Lung (tissue), 12 donors: ENCODE data around the gene ADAP1. TPM values are rescaled to one million over a fixed set of nuclear protein-coding genes. Genes with fewer than 3 reads are reported as not detected.

Experiments
- ATAC-seq: fragments of 200-7000 bp; cut with Tn5 transposase; one replicate; pipeline ENCODE4 v1.9.1; 2020; ENCODE audit warnings: moderate number of reproducible peaks; ENCODE audit not compliant: insufficient read depth, low FRiP score
- DNase-seq, 3 donors: peaks; one replicate each; pipeline ENCODE4 v3.0.0-alpha.2; 2013 to 2017
- H3K27ac ChIP-seq, 2 donors: one replicate each; pipeline ENCODE4 v1.5.1; 2013; ENCODE audit warnings: mild to moderate bottlenecking in 2 of 2, moderate library complexity in 2 of 2, control low read depth in 1 of 2, inconsistent platforms in 1 of 2, low read depth in 1 of 2, low read length in 1 of 2
- H3K27me3 ChIP-seq, 3 donors: one replicate each; pipeline ENCODE4 v1.5.1; 2013; ENCODE audit warnings: low read length in 2 of 3; ENCODE audit not compliant: control insufficient read depth in 3 of 3, insufficient read depth in 3 of 3
- H3K36me3 ChIP-seq, 4 donors: one replicate each; pipeline ENCODE4 v1.5.1; 2013; ENCODE audit warnings: low read length in 4 of 4, mild to moderate bottlenecking in 1 of 4, moderate library complexity in 1 of 4; ENCODE audit not compliant: control insufficient read depth in 4 of 4, insufficient read depth in 4 of 4
- H3K4me1 ChIP-seq, 5 donors: one replicate each; pipeline ENCODE4 v1.5.1; 2013; ENCODE audit warnings: low read length in 5 of 5, mild to moderate bottlenecking in 2 of 5, moderate library complexity in 1 of 5; ENCODE audit not compliant: control insufficient read depth in 5 of 5, insufficient read depth in 5 of 5
- H3K4me3 ChIP-seq: one replicate; pipeline ENCODE4 v1.5.1; 2013; ENCODE audit warnings: mild to moderate bottlenecking, control low read depth, moderate library complexity
- H3K9ac ChIP-seq, 2 donors: one replicate each; pipeline ENCODE4 v1.5.1; 2013; ENCODE audit warnings: low read length in 2 of 2, control low read depth in 1 of 2; ENCODE audit not compliant: insufficient read depth in 1 of 2
- H3K9me3 ChIP-seq, 4 donors: one replicate each; pipeline ENCODE4 v1.5.1; 2013; ENCODE audit warnings: low read length in 3 of 4, mild to moderate bottlenecking in 1 of 4, moderate library complexity in 1 of 4; ENCODE audit not compliant: control insufficient read depth in 4 of 4, insufficient read depth in 3 of 4
- CTCF ChIP-seq: IDR thresholded peaks from 2 replicates; pipeline ENCODE4 v1.5.1; 2012; ENCODE audit warnings: mild to moderate bottlenecking; ENCODE audit errors: control extremely low read depth, extremely low read depth
- WGBS, 2 donors: extraction: QIAGEN DNeasy Blood & Tissue Kit; methylation state at CpG; one replicate each; pipeline ENCODE4 v1.1.7; 2013; 5-methylcytosine and 5-hydroxymethylcytosine counted together
- polyA plus RNA-seq, 2 donors: library from polyadenylated mRNA; stranded (reverse); fragments of 200-250 nt; gene quantifications; one replicate each; pipeline ENCODE4 v1.2.1, GENCODE V29; 2013
- total RNA-seq, 2 donors: library from RNA; depleted of rRNA in 1 of 2; stranded (reverse); fragments of >200 nt in 1 of 2; gene quantifications; one replicate each; pipeline ENCODE4 v1.2.1, GENCODE V29; 2014 to 2021
- donor health status: control.
- donor health status: control.
- donor health status: Bipolar disorder and iron deficiency.
- donor health status: healthy.
- donor health status: DM: yes; HTN: yes; CAD: no.

The ADAP1 gene
- total and polyA plus RNA-seq, 4 donors, result 11.5 to 39.0 (median 32.6) TPM

DNA sequence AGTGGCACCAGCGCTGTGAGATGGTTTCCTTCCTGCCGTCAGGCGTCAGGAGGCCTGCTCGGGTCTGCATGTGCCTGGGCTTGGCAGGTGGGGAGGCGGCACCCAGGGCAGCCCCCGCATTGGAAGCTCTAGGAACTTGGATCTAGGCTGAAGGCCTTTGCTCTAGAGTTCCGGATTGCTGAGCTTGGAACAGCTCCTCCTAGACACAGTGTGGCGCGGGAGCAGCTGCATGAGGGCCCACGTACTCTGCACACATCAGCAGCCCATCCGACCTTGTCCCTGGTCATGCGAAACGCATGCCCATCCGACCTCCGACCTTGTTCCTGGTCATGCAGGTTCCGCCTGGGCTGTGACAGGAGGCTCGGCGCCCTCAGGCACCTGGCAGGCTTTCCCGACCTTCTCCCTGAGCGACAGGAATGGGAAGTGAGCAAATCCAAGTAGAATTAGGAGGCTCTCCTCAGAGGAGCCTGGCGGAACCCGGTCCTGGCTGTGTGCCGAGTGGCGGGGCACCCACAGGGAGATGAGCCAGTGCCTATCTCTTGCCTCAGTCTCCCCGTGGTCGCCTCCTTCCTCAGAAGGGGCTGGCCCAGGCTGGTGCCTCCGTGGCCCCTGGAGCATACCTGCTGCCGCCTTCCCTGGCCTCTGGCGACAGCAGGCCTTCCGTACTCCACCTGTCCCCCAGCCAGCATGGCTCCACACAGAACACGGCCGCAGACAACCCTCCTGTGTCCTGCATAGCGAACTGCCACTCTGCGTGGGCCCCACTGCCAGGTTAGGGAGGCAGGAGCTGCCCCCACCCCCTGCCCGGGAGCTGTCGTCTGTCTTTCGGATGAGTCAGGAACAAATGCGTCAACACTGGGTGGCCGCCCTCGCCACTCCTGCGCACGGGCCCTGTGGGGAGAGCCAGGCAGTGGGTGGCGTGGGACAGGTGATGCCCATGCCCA is 66.1 kb downstream of the ADAP1 start:
- TF ChIP-seq CTCF, result no peak
- no peak for ATAC-seq
- Histone ChIP-seq H3K4me3 (no peak overlapping the region), H3K9ac (no peak overlapping the region), H3K36me3 (peaks cover 9 to 62% (median 16%) of the 10 kb centered on the region in 4 donors), H3K27me3 (no peaks in the 10 kb centered on the region), H3K27ac (no peak overlapping the region), H3K4me1 (peaks cover 0 to 7% (median 0%) of the 10 kb centered on the region in 5 donors), H3K9me3 (peaks cover 0 to 3% (median 0%) of the 10 kb centered on the region in 4 donors)
- DNase-seq, result no peak
- WGBS, 2 donors, result 95% methylated on average over 43 of the region's 43 CpGs

- Histone ChIP-seq H3K4me1 (peaks cover 0 to 10% (median 0%) of the 10 kb centered on the region in 5 donors), H3K4me3 (no peak overlapping the region), H3K9ac (no peak overlapping the region), H3K9me3 (peaks cover 0 to 3% (median 0%) of the 10 kb centered on the region in 4 donors), H3K27me3 (no peaks in the 10 kb centered on the region), H3K27ac (no peak overlapping the region), H3K36me3 (peaks cover 6 to 53% (median 14%) of the 10 kb centered on the region in 4 donors)
- TF ChIP-seq CTCF, result no peak
- ATAC-seq (no peak), DNase-seq (no peak)
- 90 to 98% methylated on average over 18 of the region's 18 CpGs for WGBS, 2 donors
Measured at GRCh38 chr7:887488-887820, 67.0 kb downstream of the ADAP1 start.

- peaks cover under 1 to 47% (median 13%) of the 10 kb centered on the region in 4 donors for H3K36me3 ChIP-seq
- TF ChIP-seq CTCF, result no peak
- H3K27me3 ChIP-seq, result no peaks in the 10 kb centered on the region
- H3K9ac ChIP-seq, result no peak overlapping the region
- no peak overlapping the region for H3K27ac ChIP-seq
- WGBS, 2 donors, result 96% methylated on average over 40 of the region's 40 CpGs
- no peak for ATAC-seq
- H3K4me1 ChIP-seq, result peaks cover 0 to 10% (median 0%) of the 10 kb centered on the region in 5 donors
- peaks cover 0 to 3% (median 0%) of the 10 kb centered on the region in 4 donors for H3K9me3 ChIP-seq
- H3K4me3 ChIP-seq, result no peak overlapping the region
- no peak for DNase-seq
Measured at GRCh38 chr7:886626-887487, 67.6 kb downstream of the ADAP1 start.
